ENCODE results near the gene PSMB2.

PSMB2 gene

DNA sequence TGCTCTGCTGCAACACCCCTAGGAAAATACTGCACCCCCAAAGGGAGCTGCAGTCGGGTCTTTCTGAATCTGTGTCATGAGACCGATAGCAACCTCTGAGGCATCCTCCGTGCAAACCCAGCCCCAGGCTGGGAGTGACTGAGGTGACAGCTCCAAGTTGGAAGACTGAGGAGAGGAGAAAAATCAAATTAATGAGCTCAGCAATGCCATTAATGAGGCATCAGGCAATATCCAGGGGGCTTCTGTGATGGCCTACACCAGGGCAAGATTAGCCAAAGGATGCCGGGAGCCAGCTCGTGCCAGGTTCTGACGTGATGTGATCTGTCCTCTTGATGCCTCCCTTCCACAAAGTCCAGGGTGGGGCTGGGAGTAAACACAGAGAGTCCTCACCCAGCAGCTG lies 30.8 kb upstream of the PSMB2 start:
- H3K4me3 ChIP-seq (ENCODE audit: low read depth, low read length) = no peak overlapping the region
- TF ChIP-seq, protein P1, sequence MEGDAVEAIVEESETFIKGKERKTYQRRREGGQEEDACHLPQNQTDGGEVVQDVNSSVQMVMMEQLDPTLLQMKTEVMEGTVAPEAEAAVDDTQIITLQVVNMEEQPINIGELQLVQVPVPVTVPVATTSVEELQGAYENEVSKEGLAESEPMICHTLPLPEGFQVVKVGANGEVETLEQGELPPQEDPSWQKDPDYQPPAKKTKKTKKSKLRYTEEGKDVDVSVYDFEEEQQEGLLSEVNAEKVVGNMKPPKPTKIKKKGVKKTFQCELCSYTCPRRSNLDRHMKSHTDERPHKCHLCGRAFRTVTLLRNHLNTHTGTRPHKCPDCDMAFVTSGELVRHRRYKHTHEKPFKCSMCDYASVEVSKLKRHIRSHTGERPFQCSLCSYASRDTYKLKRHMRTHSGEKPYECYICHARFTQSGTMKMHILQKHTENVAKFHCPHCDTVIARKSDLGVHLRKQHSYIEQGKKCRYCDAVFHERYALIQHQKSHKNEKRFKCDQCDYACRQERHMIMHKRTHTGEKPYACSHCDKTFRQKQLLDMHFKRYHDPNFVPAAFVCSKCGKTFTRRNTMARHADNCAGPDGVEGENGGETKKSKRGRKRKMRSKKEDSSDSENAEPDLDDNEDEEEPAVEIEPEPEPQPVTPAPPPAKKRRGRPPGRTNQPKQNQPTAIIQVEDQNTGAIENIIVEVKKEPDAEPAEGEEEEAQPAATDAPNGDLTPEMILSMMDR (IDR thresholded peaks at IDR 0.05; ENCODE audit: low read depth, low read length) = no peak

DNA sequence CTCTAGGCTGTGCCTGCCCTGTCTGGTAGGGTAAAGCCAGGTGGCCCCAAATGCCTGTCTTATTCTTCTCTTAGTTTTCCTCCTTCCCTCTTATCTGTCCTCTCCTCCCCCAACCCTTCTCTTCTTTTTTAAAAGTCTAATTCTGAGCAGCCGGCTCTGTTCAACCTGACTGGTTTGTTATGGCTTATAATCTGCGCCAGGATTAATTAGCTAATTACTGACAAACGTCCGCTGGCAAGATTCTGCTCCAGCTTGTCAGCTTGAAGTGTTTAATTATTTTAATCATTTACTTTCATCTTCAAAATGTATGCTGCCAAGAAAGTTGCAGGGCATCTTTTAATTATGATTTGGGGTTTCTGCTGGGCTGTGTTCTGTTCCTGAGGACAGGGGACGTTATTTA lies 27.2 kb upstream of the PSMB2 start:
- no peak overlapping the region for H3K4me3 ChIP-seq (ENCODE audit: low read depth, low read length)
- TF ChIP-seq, protein P1 (IDR thresholded peaks at IDR 0.05; ENCODE audit: low read depth, low read length) = no peak

DNA sequence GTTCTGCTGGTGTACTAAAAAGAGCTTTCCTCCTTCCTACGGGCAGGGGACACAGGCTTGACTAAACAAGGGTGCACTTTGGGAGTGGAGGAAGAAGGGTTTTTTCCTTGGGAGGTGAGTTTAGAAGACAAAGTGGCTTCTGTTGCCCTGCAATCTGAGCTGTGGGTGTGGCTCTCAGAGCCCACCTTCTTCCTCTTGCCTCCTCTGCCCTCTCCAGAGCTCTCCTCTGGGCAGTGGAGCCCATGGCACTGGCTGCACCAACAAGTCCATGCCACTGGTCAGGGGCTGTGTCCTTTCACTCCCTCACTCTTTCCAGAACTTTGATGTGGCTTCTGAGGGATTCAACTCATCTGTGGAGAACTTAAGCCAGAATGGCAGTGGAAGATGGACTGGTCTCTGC lies 25.6 kb upstream of the PSMB2 start:
- TF ChIP-seq, protein P1 (IDR thresholded peaks at IDR 0.05; ENCODE audit: low read depth, low read length) = no peak
- H3K4me3 ChIP-seq (ENCODE audit: low read depth, low read length) = no peak overlapping the region

DNA sequence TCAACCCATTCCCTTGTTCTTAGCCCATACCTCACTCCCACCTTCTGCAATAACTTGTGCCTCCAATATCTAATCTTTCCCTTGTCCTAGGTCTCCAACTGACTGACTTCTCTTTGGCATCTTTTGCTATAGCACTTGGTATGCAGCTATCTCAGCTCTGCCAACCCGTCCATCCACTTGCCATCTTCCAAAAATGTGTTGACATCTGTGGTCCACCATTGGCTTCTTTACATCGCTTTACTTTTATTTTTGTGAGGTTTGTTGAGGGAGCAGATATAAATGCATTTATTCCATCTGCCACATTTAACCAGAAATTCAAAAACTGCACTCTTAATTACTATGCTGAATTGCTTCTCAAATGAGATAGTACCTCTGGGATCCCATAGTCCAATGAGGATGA lies 24.9 kb upstream of the PSMB2 start:
- H3K4me3 ChIP-seq (ENCODE audit: low read depth, low read length) = no peak overlapping the region
- TF ChIP-seq, protein P1 (IDR thresholded peaks at IDR 0.05; ENCODE audit: low read depth, low read length) = no peak

DNA sequence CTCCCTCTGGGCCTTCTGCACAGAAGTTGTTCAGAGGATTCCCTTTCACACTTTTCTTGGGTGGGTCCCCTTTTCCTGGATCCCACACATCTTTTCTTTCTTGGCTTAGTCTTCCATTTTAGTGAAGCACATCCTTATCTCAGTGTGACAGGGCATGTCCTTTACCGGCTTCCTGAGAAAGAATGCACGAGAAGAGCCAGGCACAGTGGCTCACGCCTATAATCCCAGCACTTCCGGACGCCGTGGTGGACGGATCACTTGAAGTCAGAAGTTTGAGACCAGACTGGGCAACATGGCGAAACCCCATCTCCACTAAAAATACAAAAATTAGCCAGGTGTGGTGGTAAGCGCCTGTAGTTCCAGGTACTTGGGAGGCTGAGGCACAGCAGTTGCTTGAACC lies 22.1 kb upstream of the PSMB2 start:
- TF ChIP-seq, protein P1 (IDR thresholded peaks at IDR 0.05; ENCODE audit: low read depth, low read length) = no peak
- H3K4me3 ChIP-seq (ENCODE audit: low read depth, low read length) = no peak overlapping the region

DNA sequence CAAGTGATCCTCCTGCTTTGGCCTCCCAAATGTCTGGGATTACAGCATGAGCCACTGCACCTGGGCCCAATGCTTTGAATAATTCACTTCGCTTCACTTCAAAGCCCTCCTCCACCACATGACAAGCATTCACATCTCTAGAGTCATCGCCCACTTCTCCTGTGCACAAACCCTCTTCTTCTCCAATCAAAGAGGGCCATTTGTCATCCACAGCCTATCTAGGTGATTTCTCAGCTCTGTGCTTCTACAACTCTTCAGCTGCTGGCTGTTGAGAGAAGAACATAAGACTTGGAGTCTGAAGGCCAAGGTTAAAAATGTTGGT lies 20.1 kb upstream of the PSMB2 start:
- TF ChIP-seq, protein P1 (IDR thresholded peaks at IDR 0.05; ENCODE audit: low read depth, low read length) = no peak
- no peak overlapping the region for H3K4me3 ChIP-seq (ENCODE audit: low read depth, low read length)

DNA sequence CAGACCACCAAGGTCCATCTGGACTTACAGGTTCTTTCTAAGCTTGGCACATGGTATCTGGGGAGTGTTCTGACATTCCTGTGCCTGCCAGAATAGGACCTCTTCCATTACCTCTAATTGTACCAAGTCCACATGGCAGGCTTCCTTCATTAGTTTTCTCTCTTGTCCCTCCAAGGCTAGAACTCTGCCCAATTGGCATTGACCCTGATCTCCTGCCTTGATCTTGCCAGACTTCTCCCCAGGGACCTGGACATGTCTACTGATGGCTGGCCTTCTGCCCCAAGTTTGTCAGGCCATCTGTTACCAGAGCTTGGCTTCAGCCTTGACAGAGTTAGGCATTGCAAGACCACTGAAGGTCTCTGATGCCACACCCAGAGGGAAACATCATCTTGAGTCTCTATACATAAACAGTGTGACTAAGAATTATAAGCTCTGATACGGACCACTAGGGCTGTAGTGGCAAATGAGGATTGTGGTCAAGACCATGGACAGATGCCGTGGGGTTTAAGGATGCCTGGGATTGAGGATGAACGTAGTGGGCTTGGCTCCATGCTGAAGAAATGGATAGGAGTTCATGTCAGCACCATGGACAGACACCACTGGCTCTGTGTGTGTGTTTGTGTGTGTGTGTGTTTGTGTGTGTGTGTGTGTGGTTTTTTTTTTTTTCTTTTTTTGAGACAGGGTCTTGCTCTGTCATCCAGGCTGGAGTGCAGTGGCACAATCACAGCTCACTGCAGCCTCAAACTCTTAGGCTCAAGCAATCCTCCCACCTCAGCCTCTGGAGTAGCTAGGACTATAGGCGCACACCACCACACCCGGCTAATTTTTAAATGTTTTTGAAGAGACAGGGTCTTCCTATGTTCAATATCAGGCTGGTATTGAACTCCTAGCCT lies 19.5 kb upstream of the PSMB2 start:
- H3K4me3 ChIP-seq (ENCODE audit: low read depth, low read length) = no peak overlapping the region
- TF ChIP-seq, protein P1 (IDR thresholded peaks at IDR 0.05; ENCODE audit: low read depth, low read length) = no peak

Data from WI38 (cell line).